K562 (cell line): ENCODE data around the gene PTPRM. TPM values are rescaled to one million over a fixed set of nuclear protein-coding genes. Genes with fewer than 3 reads are reported as not detected.

Experiments
- ATAC-seq: fragments of 200-7000 bp; cut with Tn5 transposase; 3 replicates; pipeline ENCODE4 v1.9.1; 2020; ENCODE audit warnings: moderate library complexity
- BruUV-seq: library from RNA; stranded (reverse); fragments of 400-500 nt; replicated peaks from 2 replicates; lab custom pipeline; 2021; lab: Mats Ljungman, UMichigan
- CTCF ChIA-PET: fragments of 300-600 bp; formaldehyde crosslinking; extraction: SDS; loops from one replicate; lab custom pipeline; 2021; ENCODE audit warnings: low intra/inter-chr PET ratio; lab: Yijun Ruan, JAX
- POLR2A ChIA-PET: fragments of 300-600, 350-650 bp; sonication (Branson Sonifier 250); formaldehyde crosslinking; extraction: SDS; loops from one replicate; lab custom pipeline; 2021; ENCODE audit warnings: antibody characterized with exemption, inconsistent platforms; lab: Yijun Ruan, JAX
- DNase-seq, 4 experiments: peaks; one replicate each; pipeline versions ENCODE4 v3.0.0 to v3.0.0-alpha.2; 2011 to 2018; ENCODE audit warnings: low spot score in 3 of 4, mixed read lengths in 3 of 4; ENCODE audit errors: extremely low read depth in 1 of 4
- FAIRE-seq: peaks from 2 replicates; lab custom pipeline; 2011; peaks lifted over from hg19 to GRCh38; lab: Jason Lieb, UNC
- H2AFZ ChIP-seq: 2 replicates; pipeline ENCODE4 v1.6.0; 2011; ENCODE audit warnings: low read depth, low read length, control low read depth, inconsistent platforms
- H3K27ac ChIP-seq: fragments of 200-600 bp; 3 replicates; pipeline ENCODE4 v1.8.0; 2011; ENCODE audit warnings: low read depth, mild to moderate bottlenecking, control low read depth, inconsistent platforms, low read length, moderate library complexity, mixed read lengths; ENCODE audit errors: extremely low read depth
- H3K27me3 ChIP-seq, 2 experiments: fragments of 300-600 bp in 1 of 2; 2 replicates in 1 of 2; 3 replicates in 1 of 2; pipeline versions ENCODE4 v1.6.0 to v1.8.0; 2011; ENCODE audit warnings: inconsistent platforms in 2 of 2, low read length in 2 of 2, mild to moderate bottlenecking in 1 of 2, mixed read lengths in 1 of 2, moderate library complexity in 1 of 2; ENCODE audit not compliant: control insufficient read depth in 2 of 2, insufficient read depth in 2 of 2
- H3K36me3 ChIP-seq: fragments of 300-600 bp; 3 replicates; pipeline ENCODE4 v1.8.0; 2011; ENCODE audit warnings: mild to moderate bottlenecking, low read length, inconsistent platforms; ENCODE audit not compliant: control insufficient read depth, insufficient read depth
- H3K4me1 ChIP-seq, 2 experiments: fragments of 200-600 bp in 1 of 2; replicated peaks in 1 of 2; 2 replicates in 1 of 2; 3 replicates in 1 of 2; pipeline versions ENCODE4 v1.5.1 to v1.8.0; 2011; ENCODE audit warnings: inconsistent platforms in 2 of 2, low read length in 2 of 2, mild to moderate bottlenecking in 1 of 2, mixed read lengths in 1 of 2, moderate library complexity in 1 of 2; ENCODE audit not compliant: control insufficient read depth in 2 of 2, insufficient read depth in 2 of 2
- H3K4me2 ChIP-seq: 2 replicates; pipeline ENCODE4 v1.6.1; 2011; ENCODE audit warnings: low read length, control low read depth, inconsistent platforms, mixed read lengths; ENCODE audit not compliant: insufficient read depth
- H3K4me3 ChIP-seq: fragments of 200-600 bp; sonication (generic), shearing (Covaris generic); 2 replicates; pipeline ENCODE4 v1.5.1; 2016; ENCODE audit warnings: control low read depth, inconsistent platforms
- H3K79me2 ChIP-seq: fragments of 200-600 bp; 3 replicates; pipeline ENCODE4 v1.8.0; 2011; ENCODE audit warnings: low read length, inconsistent platforms; ENCODE audit not compliant: control insufficient read depth, insufficient read depth
- H3K9ac ChIP-seq, 2 experiments: 2 replicates each; pipeline versions ENCODE4 v1.6.0 to v1.6.1; 2011; ENCODE audit warnings: low read depth in 2 of 2, low read length in 2 of 2, control low read depth in 1 of 2, inconsistent platforms in 1 of 2, mild to moderate bottlenecking in 1 of 2, mixed read lengths in 1 of 2; ENCODE audit not compliant: insufficient read depth in 1 of 2
- H3K9me1 ChIP-seq: one replicate; pipeline ENCODE4 v1.6.0; 2011; ENCODE audit warnings: inconsistent platforms, mild to moderate bottlenecking, low read length, moderate library complexity; ENCODE audit not compliant: control insufficient read depth, insufficient read depth
- H3K9me3 ChIP-seq: replicated peaks from 2 replicates; pipeline ENCODE4 v1.5.1; 2011; ENCODE audit warnings: low read depth, low read length, inconsistent platforms; ENCODE audit not compliant: control insufficient read depth, insufficient read depth
- H4K20me1 ChIP-seq: replicated peaks from 2 replicates; pipeline ENCODE4 v1.6.1; 2011; ENCODE audit warnings: low read length, inconsistent platforms, mixed read lengths; ENCODE audit not compliant: control insufficient read depth, insufficient read depth
- ESRRA ChIP-seq: fragments of 450-650 bp; IDR thresholded peaks from 2 replicates; pipeline ENCODE4 v1.6.1; 2014; ENCODE audit warnings: low read depth, mild to moderate bottlenecking, moderate library complexity, borderline replicate concordance
- ETV6 ChIP-seq, 3 experiments: fragments of 150-350 bp in 1 of 3; sonication (generic) in 1 of 3; formaldehyde crosslinking in 1 of 3; IDR thresholded peaks; 2 replicates each; pipeline versions ENCODE4 v1.6.1 to v1.8.0; 2014 to 2022; ENCODE audit warnings: borderline replicate concordance in 2 of 3, low read depth in 2 of 3, antibody characterized with exemption in 1 of 3, low read length in 1 of 3, mild to moderate bottlenecking in 1 of 3, missing genetic modification reagents in 1 of 3
- FOXJ2 ChIP-seq: fragments of 200-800 bp; sonication (Bioruptor generic); IDR thresholded peaks from 2 replicates; pipeline ENCODE4 v1.6.1; 2016; ENCODE audit warnings: missing genetic modification characterization, missing compliant biosample characterization
- JUN ChIP-seq, 2 experiments: sonication (generic) in 1 of 2; formaldehyde crosslinking in 1 of 2; IDR thresholded peaks; 2 replicates each; pipeline versions ENCODE4 v1.6.1 to v1.8.0; 2012 to 2022; ENCODE audit warnings: borderline replicate concordance in 2 of 2, mild to moderate bottlenecking in 2 of 2, improper control_type of control experiment in 1 of 2, low read depth in 1 of 2, low read length in 1 of 2, missing genetic modification reagents in 1 of 2
- NR4A1 ChIP-seq, 2 experiments: fragments of 250-450 bp in 1 of 2; fragments of 450-650 bp in 1 of 2; sonication (Bioruptor Pico) in 1 of 2; IDR thresholded peaks; 2 replicates each; pipeline versions ENCODE4 v1.4.0 to v1.6.1; 2016 to 2020; ENCODE audit warnings: mild to moderate bottlenecking in 2 of 2, missing compliant biosample characterization in 1 of 2, missing genetic modification characterization in 1 of 2, moderate library complexity in 1 of 2
- PML ChIP-seq: IDR thresholded peaks from 2 replicates; pipeline ENCODE4 v1.6.1; 2012; ENCODE audit warnings: low read length, inconsistent platforms
- TFE3 ChIP-seq: fragments of 450-650 bp; formaldehyde crosslinking; IDR thresholded peaks from 2 replicates; pipeline ENCODE4 v1.4.0; 2020; ENCODE audit warnings: mild to moderate bottlenecking, mixed read lengths
- ZFP1 ChIP-seq: fragments of 450-650 bp; formaldehyde crosslinking; IDR thresholded peaks from 2 replicates; pipeline ENCODE4 v1.4.0; 2020; ENCODE audit warnings: mild to moderate bottlenecking, mixed read lengths
- ZNF586 ChIP-seq: fragments of 450-650 bp; formaldehyde crosslinking; conservative IDR thresholded peaks from 2 replicates; pipeline ENCODE4 v1.4.0; 2020; ENCODE audit warnings: mild to moderate bottlenecking, moderate library complexity
- ZNF75A ChIP-seq: fragments of 450-650 bp; formaldehyde crosslinking; IDR thresholded peaks from 2 replicates; pipeline ENCODE4 v1.4.0; 2020; ENCODE audit warnings: mild to moderate bottlenecking
- WGBS: fragments of 100-300 bp; shearing (Covaris generic); methylation state at CpG from one replicate; pipeline ENCODE4 v1.1.6; 2016; ENCODE audit warnings: low coverage, mixed read lengths; ENCODE audit not compliant: insufficient coverage; ENCODE audit errors: missing lambda C conversion rate; 5-methylcytosine and 5-hydroxymethylcytosine counted together
- in situ Hi-C: fragments of 300-500 bp; cut with MboI; formaldehyde crosslinking; loops from 4 replicates; pipeline ENCODE4 v1.15.0; 2018; ENCODE audit warnings: inconsistent platforms, mixed read lengths
- intact Hi-C: fragments of 100-400 bp; cut with micrococcal nuclease; formaldehyde crosslinking; loops from 2 replicates; pipeline ENCODE4 v1.14.2; 2022
- polyA plus RNA-seq, 8 experiments: library from polyadenylated mRNA; depleted of rRNA in 4 of 8; stranded (reverse) in 5 of 8; unstranded in 3 of 8; fragments of >200 nt; fragmentation: Nextera tagmentation in 2 of 8; fragmentation: Illumina TruSeq in 1 of 8; extraction: Ambion mirVana in 2 of 8; extraction: Trizol in 1 of 8; gene quantifications; 2 replicates each; pipeline versions ENCODE4 v1.2.1 to v1.2.3, GENCODE V29; 2011 to 2014; ENCODE audit warnings: inconsistent platforms in 1 of 8, missing spikeins in 1 of 8
- total RNA-seq, 7 experiments: library from RNA; depleted of rRNA in 6 of 7; stranded (reverse); fragments of >200 nt in 6 of 7; fragmentation: Illumina TruSeq in 2 of 7; extraction: Trizol in 2 of 7; gene quantifications; 2 replicates each; pipeline versions ENCODE4 v1.2.1 to v1.2.3, GENCODE V29; 2011 to 2021; ENCODE audit warnings: low replicate concordance in 1 of 7

PTPRM gene
- total and polyA plus RNA-seq, 9 of the 15 experiments (the other 6 are each of a cell fraction or from before 2014, with no cell fraction given), result 0.03 to 0.16 (median 0.08) TPM; not detected in 3

GRCh38 chr18:7669361-7669760, 102.2 kb downstream of the PTPRM start:
- no peak overlapping the region for H3K27ac ChIP-seq
- H3K4me2 ChIP-seq, result no peak overlapping the region
- ATAC-seq (no peak), FAIRE-seq (no peak), DNase-seq (no peak)
- no TSS peak for BruUV-seq
- no peaks in the 10 kb centered on the region for H3K79me2 ChIP-seq
- H3K9ac ChIP-seq, result no peak overlapping the region
- intact Hi-C loops, result no loop called here
- no peaks in the 10 kb centered on the region for H3K9me1 ChIP-seq
- in situ Hi-C loops, result no loop called here
- H3K9me3 ChIP-seq, result no peaks in the 10 kb centered on the region
- H3K36me3 ChIP-seq, result no peaks in the 10 kb centered on the region
- H4K20me1 ChIP-seq, result no peaks in the 10 kb centered on the region
- H3K4me3 ChIP-seq, result no peak overlapping the region
- WGBS, result 5% methylated on average over 3 of the region's 3 CpGs
- POLR2A ChIA-PET, result no interaction called here
- TF ChIP-seq JUN (IDR thresholded peaks at IDR 0.05; ENCODE audit: borderline replicate concordance, low read depth, low read length), result no peak
- TF ChIP-seq JUN (CRISPR knock-in tag; IDR thresholded peaks at IDR 0.05; ENCODE audit: borderline replicate concordance), result no peak
- no peak for TF ChIP-seq PML
- TF ChIP-seq ZNF586 (CRISPR knock-in tag), result no peak
- no peak for TF ChIP-seq ETV6 (IDR thresholded peaks at IDR 0.05; ENCODE audit: borderline replicate concordance in 1 of 2, low read depth in 2 of 2, low read length in 1 of 2)
- no peak for TF ChIP-seq ETV6 (CRISPR knock-in tag; IDR thresholded peaks at IDR 0.05; ENCODE audit: borderline replicate concordance)
- TF ChIP-seq ESRRA, result no peak
- no peak for TF ChIP-seq TFE3 (CRISPR knock-in tag)
- no peak for TF ChIP-seq FOXJ2 (tag)
- no peak for TF ChIP-seq ZFP1 (CRISPR knock-in tag)
- TF ChIP-seq NR4A1 (CRISPR knock-in tag; IDR thresholded peaks at IDR 0.05), result no peak
- no peak for TF ChIP-seq NR4A1 (tag; IDR thresholded peaks at IDR 0.05)
- TF ChIP-seq ZNF75A (CRISPR knock-in tag), result no peak
- no peaks in the 10 kb centered on the region for H3K4me1 ChIP-seq
- no peak overlapping the region for H2AFZ ChIP-seq
- no peaks in the 10 kb centered on the region for H3K27me3 ChIP-seq
- CTCF ChIA-PET, result no interaction called here
